ENCODE measurements around the gene IBA57. TPM values are rescaled to one million over a fixed set of nuclear protein-coding genes. Genes with fewer than 3 reads are reported as not detected.

Gene IBA57
- total RNA-seq, 1 donor = 4.3 TPM

DNA sequence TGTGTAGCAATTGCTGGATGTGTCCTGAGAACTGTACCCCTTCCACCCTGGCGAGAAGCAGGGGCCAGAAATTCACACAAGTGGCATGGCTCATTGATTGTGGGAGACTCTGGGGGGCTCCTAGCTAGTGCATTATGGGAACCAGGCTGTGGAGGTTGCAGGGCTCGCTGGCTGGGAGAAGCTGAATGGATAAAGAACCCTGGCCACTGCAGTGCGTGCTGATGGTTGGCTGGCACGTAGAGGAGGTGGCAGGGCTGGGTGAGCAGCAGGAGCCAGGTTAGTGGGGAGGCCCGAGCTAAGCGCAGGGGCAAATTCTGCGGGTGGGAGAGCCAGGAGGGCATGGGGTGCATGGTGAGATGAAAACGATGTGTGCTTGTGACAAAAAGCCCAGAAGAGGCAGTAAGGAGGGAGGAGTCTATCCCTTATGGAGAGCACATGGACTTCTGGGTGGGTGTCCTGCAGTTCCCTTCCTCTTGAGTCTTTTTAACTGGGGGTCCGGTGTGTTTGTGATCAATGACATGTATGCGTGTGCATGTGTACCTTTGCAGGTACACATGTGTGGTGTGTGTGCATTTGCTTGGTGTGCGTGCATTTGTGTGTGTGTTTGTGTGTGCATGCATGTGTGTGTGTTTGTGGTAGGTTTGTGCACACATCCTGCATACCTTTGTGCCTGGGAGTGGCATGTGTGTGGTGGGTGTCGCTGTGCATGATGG is 22.0 kb upstream of the IBA57 start:
- no peak overlapping the region for H3K4me3 ChIP-seq (ENCODE audit: low read depth, low read length)
- TF ChIP-seq, protein P1, sequence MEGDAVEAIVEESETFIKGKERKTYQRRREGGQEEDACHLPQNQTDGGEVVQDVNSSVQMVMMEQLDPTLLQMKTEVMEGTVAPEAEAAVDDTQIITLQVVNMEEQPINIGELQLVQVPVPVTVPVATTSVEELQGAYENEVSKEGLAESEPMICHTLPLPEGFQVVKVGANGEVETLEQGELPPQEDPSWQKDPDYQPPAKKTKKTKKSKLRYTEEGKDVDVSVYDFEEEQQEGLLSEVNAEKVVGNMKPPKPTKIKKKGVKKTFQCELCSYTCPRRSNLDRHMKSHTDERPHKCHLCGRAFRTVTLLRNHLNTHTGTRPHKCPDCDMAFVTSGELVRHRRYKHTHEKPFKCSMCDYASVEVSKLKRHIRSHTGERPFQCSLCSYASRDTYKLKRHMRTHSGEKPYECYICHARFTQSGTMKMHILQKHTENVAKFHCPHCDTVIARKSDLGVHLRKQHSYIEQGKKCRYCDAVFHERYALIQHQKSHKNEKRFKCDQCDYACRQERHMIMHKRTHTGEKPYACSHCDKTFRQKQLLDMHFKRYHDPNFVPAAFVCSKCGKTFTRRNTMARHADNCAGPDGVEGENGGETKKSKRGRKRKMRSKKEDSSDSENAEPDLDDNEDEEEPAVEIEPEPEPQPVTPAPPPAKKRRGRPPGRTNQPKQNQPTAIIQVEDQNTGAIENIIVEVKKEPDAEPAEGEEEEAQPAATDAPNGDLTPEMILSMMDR (IDR thresholded peaks at IDR 0.05; ENCODE audit: insufficient read depth, low read depth, low read length) = no peak
- DNase-seq (ENCODE audit: low read depth) = no peak

DNA sequence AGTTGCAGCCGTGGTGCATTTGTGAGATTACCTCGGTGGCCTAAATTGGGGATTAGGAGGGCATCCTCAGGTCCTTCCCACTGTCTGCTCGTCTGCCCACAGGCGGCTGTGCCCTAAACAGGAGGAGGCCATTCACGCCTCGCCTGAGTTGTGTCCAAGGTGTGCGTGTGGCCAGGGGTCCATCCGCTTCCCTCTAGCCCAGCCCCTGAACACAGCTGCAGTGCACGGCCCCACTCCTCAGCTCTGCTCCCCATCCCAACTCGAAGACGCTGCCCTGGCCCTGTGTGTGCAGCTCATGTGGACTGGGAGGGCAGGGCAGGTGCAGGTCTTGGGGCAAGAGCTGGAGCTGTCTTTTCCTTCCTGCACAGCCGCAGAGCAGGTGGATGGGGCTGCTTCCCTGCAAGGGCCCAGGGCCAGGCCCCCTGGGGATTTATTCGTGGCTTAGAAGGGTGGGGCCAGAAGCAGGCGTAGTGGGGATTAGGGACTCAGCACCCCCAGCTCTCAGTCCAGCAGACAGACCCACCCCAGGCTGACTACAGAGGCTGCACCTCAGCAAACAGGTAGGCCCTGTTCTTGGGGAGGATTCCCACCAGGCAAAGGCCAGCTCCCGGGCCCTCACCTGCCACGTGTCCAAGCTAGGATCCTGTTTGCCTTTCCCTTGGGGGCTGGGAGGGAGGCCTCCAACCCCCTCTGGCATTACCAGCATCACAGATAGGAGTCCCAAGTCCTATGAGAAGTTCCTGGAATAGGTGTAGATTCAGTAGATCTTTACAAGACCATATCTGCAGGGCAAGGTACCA is 21.2 kb upstream of the IBA57 start:
- TF ChIP-seq, protein P1 (IDR thresholded peaks at IDR 0.05; ENCODE audit: insufficient read depth, low read depth, low read length) = no peak
- H3K4me3 ChIP-seq (ENCODE audit: low read depth, low read length) = no peak overlapping the region
- DNase-seq (ENCODE audit: low read depth) = no peak

DNA sequence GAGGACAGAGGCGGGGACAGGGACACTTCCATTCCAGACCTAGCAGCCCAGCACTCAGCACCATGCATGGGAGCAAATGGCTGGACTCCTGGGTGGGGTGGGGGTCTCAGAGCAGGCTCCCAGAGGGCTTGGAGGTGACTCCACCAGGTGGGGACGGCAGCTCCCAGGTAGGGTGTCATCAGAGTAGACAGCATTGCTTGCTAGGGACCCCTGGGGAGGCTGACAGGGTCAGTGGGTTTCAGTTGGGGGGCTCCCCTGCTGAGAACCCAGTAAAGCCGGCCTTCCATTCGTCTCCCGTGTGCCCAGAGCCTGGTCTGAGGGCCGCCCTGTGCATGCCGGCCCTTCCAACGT is 20.6 kb upstream of the IBA57 start:
- no peak for DNase-seq (ENCODE audit: low read depth)
- TF ChIP-seq, protein P1 (IDR thresholded peaks at IDR 0.05; ENCODE audit: insufficient read depth, low read depth, low read length) = no peak

DNA sequence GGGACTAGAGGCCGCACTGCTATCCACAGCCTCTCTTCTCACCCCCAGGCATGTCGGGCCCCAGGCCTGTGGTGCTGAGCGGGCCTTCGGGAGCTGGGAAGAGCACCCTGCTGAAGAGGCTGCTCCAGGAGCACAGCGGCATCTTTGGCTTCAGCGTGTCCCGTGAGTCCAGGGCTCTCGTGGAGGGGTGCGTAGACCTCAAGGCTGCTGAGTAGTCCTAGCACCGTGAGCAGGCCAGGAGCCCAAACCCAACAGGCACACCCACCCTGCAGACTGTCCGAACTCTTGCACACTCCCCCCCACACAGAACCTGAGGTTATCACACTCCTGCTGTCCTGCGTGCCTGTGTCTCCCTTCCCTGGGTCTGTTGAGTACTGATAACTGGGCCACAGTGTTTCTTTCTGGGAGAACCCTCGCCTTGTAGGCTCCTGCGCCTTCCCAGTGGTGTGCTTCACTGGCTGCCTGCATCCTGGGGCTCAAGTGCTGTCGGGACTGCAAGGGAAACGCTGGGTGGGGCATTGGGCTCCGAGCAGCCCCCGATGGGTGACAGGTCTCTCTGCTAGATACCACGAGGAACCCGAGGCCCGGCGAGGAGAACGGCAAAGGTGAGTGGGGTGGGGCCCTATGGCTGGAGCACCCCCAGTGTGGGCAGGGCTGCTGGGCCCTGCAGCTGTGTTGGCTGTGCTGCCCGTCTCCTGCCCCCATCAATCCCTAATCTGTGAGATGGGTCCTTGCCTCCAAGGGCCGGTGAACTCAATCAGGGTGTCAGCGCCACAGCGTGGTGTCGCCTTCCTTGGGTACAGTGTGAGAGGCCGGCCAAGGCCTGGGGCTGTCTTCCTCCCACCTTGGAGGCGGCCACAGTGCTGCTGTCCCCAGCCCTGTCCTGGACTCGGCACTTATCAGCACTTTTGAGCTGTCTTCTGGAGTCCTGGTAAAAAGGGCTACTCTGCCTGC is 19.9 kb upstream of the IBA57 start:
- TF ChIP-seq, protein P1 (IDR thresholded peaks at IDR 0.05; ENCODE audit: insufficient read depth, low read depth, low read length) = no peak
- no peak for DNase-seq (ENCODE audit: low read depth)
- no peak overlapping the region for H3K4me3 ChIP-seq (ENCODE audit: low read depth, low read length)

More for the DNA sequence above, 20.6 kb upstream of the IBA57 start:
- H3K4me3 ChIP-seq (ENCODE audit: low read depth, low read length) = no peak overlapping the region

DNA sequence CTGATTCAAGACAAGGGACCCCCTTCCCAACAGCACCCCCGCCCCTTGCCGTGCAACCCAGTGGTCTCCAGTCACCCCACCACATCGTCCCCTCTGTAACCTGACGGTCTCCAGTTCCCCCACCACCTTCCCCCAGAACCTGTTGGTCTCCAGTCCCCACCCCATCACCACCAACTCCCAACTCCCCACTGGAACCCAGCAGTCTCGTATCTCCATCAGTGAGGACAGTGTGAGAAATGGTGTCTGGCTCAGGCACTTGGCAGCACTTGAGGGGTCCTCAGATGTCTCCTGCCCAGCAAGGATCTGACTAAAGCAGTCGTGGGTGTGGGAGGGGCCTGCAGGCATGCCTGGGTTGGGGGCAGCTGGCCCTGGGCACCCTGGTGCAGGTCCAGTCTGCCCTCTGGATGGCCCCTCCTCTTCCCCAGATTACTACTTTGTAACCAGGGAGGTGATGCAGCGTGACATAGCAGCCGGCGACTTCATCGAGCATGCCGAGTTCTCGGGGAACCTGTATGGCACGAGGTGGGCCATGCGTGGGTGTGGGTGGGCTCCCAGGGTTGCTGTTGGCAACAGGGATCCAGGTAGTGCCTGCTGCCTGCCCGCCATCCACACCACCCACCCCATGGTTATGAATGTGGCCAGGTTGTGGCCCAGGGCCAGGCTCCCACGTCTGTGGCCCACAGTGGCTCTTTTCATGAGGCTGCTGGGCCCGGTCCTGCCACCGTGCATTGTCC is 19.0 kb upstream of the IBA57 start:
- DNase-seq (ENCODE audit: low read depth) = no peak
- TF ChIP-seq, protein P1 (IDR thresholded peaks at IDR 0.05; ENCODE audit: insufficient read depth, low read depth, low read length) = no peak

DNA sequence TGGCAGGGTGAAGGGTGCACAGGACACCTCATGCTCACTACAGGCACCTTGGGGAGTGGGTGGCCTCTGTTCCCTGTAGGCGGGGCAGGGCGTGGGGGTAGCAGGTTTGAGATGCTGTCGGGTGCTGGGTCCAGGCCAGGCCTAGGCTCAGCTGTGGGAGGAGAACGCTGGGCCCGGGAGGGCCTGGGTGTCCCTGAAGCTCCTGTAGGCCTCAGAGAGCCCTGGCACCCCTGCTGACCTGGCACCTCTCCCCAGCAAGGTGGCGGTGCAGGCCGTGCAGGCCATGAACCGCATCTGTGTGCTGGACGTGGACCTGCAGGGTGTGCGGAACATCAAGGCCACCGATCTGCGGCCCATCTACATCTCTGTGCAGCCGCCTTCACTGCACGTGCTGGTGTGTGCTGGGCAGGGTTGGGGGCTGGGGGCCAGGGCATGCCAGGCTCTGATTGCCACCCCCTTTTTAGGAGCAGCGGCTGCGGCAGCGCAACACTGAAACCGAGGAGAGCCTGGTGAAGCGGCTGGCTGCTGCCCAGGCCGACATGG is 18.4 kb upstream of the IBA57 start:
- DNase-seq (ENCODE audit: low read depth) = no peak

More for the DNA sequence above, 19.0 kb upstream of the IBA57 start:
- H3K4me3 ChIP-seq (ENCODE audit: low read depth, low read length) = no peak overlapping the region

More for the DNA sequence above, 18.4 kb upstream of the IBA57 start:
- no peak overlapping the region for H3K4me3 ChIP-seq (ENCODE audit: low read depth, low read length)
- TF ChIP-seq, protein P1 (IDR thresholded peaks at IDR 0.05; ENCODE audit: insufficient read depth, low read depth, low read length) = no peak
